ENCODE measurements around the gene TRAPPC2L.

DNA sequence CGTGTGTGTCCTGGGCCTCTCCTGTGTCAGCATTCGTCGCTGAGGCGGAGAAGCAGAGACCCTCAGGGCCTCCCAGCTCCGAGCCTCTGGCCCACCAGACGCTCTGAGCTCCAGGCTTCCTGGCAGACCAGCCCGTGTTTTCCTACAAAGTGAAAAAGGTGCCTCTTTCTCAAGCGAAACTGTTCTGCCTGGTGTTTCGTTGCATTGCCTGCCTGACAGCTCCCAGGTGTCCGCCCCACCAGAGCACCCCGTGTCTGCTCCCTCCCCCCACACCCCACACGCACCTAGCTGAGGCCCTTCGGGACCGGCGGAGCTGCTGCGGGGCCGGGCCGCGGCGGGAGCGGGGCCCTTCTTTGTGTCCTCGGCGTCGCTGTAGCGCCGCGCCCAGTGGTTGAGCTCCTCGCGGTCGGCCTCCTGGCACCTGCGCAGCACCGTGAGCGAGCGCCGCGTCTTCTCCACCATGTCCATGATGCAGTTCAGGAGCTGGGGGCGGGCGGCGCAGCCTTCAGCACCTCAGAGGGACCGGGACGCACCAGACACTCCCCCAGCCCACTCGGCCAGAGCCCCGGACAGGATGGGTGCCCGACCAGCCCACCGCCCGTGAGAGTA lies 24.2 kb downstream of the TRAPPC2L start:
- TF ChIP-seq, protein P1, sequence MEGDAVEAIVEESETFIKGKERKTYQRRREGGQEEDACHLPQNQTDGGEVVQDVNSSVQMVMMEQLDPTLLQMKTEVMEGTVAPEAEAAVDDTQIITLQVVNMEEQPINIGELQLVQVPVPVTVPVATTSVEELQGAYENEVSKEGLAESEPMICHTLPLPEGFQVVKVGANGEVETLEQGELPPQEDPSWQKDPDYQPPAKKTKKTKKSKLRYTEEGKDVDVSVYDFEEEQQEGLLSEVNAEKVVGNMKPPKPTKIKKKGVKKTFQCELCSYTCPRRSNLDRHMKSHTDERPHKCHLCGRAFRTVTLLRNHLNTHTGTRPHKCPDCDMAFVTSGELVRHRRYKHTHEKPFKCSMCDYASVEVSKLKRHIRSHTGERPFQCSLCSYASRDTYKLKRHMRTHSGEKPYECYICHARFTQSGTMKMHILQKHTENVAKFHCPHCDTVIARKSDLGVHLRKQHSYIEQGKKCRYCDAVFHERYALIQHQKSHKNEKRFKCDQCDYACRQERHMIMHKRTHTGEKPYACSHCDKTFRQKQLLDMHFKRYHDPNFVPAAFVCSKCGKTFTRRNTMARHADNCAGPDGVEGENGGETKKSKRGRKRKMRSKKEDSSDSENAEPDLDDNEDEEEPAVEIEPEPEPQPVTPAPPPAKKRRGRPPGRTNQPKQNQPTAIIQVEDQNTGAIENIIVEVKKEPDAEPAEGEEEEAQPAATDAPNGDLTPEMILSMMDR (IDR thresholded peaks at IDR 0.05): no peak
- TF ChIP-seq, protein P2, sequence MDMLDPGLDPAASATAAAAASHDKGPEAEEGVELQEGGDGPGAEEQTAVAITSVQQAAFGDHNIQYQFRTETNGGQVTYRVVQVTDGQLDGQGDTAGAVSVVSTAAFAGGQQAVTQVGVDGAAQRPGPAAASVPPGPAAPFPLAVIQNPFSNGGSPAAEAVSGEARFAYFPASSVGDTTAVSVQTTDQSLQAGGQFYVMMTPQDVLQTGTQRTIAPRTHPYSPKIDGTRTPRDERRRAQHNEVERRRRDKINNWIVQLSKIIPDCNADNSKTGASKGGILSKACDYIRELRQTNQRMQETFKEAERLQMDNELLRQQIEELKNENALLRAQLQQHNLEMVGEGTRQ (CRISPR knock-in tag; IDR thresholded peaks at IDR 0.05): no peak
- TF ChIP-seq NR1H2 (CRISPR knock-in tag; IDR thresholded peaks at IDR 0.05): no peak
- TF ChIP-seq, protein P3, sequence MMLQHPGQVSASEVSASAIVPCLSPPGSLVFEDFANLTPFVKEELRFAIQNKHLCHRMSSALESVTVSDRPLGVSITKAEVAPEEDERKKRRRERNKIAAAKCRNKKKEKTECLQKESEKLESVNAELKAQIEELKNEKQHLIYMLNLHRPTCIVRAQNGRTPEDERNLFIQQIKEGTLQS (CRISPR knock-in tag; conservative IDR thresholded peaks at IDR 0.05): no peak

All from WTC11 (cell line).